HG02973 (cell line): ENCODE results near the gene SAA2.
"Not testable (repeated sequence)": the region's sequence is repeated elsewhere in the genome, so short reads cannot be mapped to it uniquely, and the experiment has no call there.

Experiments
- ATAC-seq: cut with Tn5 transposase; IDR thresholded peaks from one replicate; pipeline ENCODE4 v1.9.1; 2021; ENCODE audit warnings: moderate library complexity; ENCODE audit not compliant: unreplicated experiment

The SAA2 gene

GRCh38 chr11:18248561-18248960 lies at the start of gene SAA2:
TSS of gene SAA2 (minus strand) at chr11:18248668. CDS start at chr11:18248011, 657 bp downstream.
- ATAC-seq, result no peak

- no peak for ATAC-seq
Measured at GRCh38 chr11:18295316-18295715, 46.8 kb upstream of the SAA2 start.

- no peak for ATAC-seq
Measured at GRCh38 chr11:18294862-18295261, 46.4 kb upstream of the SAA2 start.

- ATAC-seq, result no peak
Measured at GRCh38 chr11:18288911-18289310, 40.4 kb upstream of the SAA2 start.

- no peak for ATAC-seq
Measured at GRCh38 chr11:18285841-18286240, 37.4 kb upstream of the SAA2 start.

- ATAC-seq, result no peak
Measured at GRCh38 chr11:18282626-18283025, 34.2 kb upstream of the SAA2 start.

- peak; percentile 88 for ATAC-seq
Measured at GRCh38 chr11:18280438-18281045, 32.1 kb upstream of the SAA2 start.

GRCh38 chr11:18277565-18278271 lies 29.2 kb upstream of the SAA2 start:
- ATAC-seq, result no peak

GRCh38 chr11:18271206-18271605 lies 22.7 kb upstream of the SAA2 start:
- no peak for ATAC-seq

GRCh38 chr11:18270102-18270501 lies 21.6 kb upstream of the SAA2 start:
- no peak for ATAC-seq

- ATAC-seq, result not testable (repeated sequence)
Measured at GRCh38 chr11:18269252-18269651, 20.8 kb upstream of the SAA2 start.

- peak; percentile 61 for ATAC-seq
Measured at GRCh38 chr11:18267335-18268133, 19.1 kb upstream of the SAA2 start.

- no peak for ATAC-seq
Measured at GRCh38 chr11:18265949-18266348, 17.5 kb upstream of the SAA2 start, which contains the start of gene SAA1. TSS of gene SAA1 (plus strand) at chr11:18266264. CDS start at chr11:18266888, 624 bp downstream.

- ATAC-seq, result no peak
Measured at GRCh38 chr11:18264677-18265555, 16.4 kb upstream of the SAA2 start.

- no peak for ATAC-seq
Measured at GRCh38 chr11:18264035-18264434, 15.6 kb upstream of the SAA2 start.

- ATAC-seq, result not testable (repeated sequence)
Measured at GRCh38 chr11:18262681-18263350, 14.3 kb upstream of the SAA2 start.

GRCh38 chr11:18261721-18262120 lies 13.3 kb upstream of the SAA2 start:
- ATAC-seq, result no peak

- ATAC-seq, result no peak
Measured at GRCh38 chr11:18259259-18259658, 10.8 kb upstream of the SAA2 start.

- no peak for ATAC-seq
Measured at GRCh38 chr11:18254781-18255361, 6.4 kb upstream of the SAA2 start.
